ENCODE data around the gene NCOA1.
"Not testable (repeated sequence)": the region's sequence is repeated elsewhere in the genome, so short reads cannot be mapped to it uniquely, and the experiment has no call there.

Gene NCOA1

GRCh38 chr2:24538720-24539119 is 47.7 kb downstream of the NCOA1 start:
- 97 to 100% methylated on average over 1 to 3 of the region's 4 CpGs for WGBS, 2 experiments (ENCODE audit: insufficient coverage in 2 of 2)
- Histone ChIP-seq H3K27ac (ENCODE audit: low read depth, low read length, severe bottlenecking) (no peak overlapping the region), H3K36me3 (ENCODE audit: control insufficient read depth, insufficient read depth, low read length) (no peaks in the 10 kb centered on the region), H3K4me3 (ENCODE audit: extremely low read depth, insufficient read depth, low read length, poor library complexity, severe bottlenecking) (no peak overlapping the region), H3K9me3 (ENCODE audit: control insufficient read depth, low read length) (no peaks in the 10 kb centered on the region), H3K4me1 (ENCODE audit: control insufficient read depth, insufficient read depth, low read length, poor library complexity, severe bottlenecking) (no peaks in the 10 kb centered on the region)

DNA sequence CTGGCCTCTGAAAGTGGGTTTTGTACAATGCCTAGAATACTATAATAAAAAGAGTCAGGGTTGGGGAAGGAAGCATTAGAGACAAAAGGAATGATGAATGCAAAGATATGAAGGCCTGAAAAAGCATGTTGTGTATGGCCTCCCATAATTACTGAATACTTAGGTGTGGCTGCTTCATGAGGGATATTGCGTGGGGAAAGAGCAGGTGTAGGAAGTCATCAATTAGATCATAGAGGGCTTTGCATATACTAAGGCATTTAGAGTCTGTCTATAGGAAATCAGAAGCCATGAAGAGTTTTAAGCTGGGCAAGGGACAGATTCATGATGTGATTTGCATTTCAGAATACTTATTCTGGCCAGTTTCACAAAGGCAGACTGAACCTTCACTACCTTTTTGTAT is 48.2 kb downstream of the NCOA1 start:
- no peak overlapping the region for H3K4me3 ChIP-seq (ENCODE audit: extremely low read depth, insufficient read depth, low read length, poor library complexity, severe bottlenecking)
- 88 to 100% methylated on average over 1 of the region's 1 CpG for WGBS, 2 experiments (ENCODE audit: insufficient coverage in 2 of 2)
- no peaks in the 10 kb centered on the region for H3K4me1 ChIP-seq (ENCODE audit: control insufficient read depth, insufficient read depth, low read length, poor library complexity, severe bottlenecking)
- H3K9me3 ChIP-seq (ENCODE audit: control insufficient read depth, low read length): no peaks in the 10 kb centered on the region
- H3K36me3 ChIP-seq (ENCODE audit: control insufficient read depth, insufficient read depth, low read length): no peaks in the 10 kb centered on the region
- no peak overlapping the region for H3K27ac ChIP-seq (ENCODE audit: low read depth, low read length, severe bottlenecking)

GRCh38 chr2:24540011-24540477 is 49.0 kb downstream of the NCOA1 start:
- H3K4me3 ChIP-seq (ENCODE audit: extremely low read depth, insufficient read depth, low read length, poor library complexity, severe bottlenecking): no peak overlapping the region
- WGBS, 2 experiments (ENCODE audit: insufficient coverage in 2 of 2): 82 to 100% methylated on average over 1 to 2 of the region's 2 CpGs
- H3K27ac ChIP-seq (ENCODE audit: low read depth, low read length, severe bottlenecking): no peak overlapping the region
- no peaks in the 10 kb centered on the region for H3K36me3 ChIP-seq (ENCODE audit: control insufficient read depth, insufficient read depth, low read length)
- no peaks in the 10 kb centered on the region for H3K4me1 ChIP-seq (ENCODE audit: control insufficient read depth, insufficient read depth, low read length, poor library complexity, severe bottlenecking)
- H3K9me3 ChIP-seq (ENCODE audit: control insufficient read depth, low read length): no peaks in the 10 kb centered on the region

DNA sequence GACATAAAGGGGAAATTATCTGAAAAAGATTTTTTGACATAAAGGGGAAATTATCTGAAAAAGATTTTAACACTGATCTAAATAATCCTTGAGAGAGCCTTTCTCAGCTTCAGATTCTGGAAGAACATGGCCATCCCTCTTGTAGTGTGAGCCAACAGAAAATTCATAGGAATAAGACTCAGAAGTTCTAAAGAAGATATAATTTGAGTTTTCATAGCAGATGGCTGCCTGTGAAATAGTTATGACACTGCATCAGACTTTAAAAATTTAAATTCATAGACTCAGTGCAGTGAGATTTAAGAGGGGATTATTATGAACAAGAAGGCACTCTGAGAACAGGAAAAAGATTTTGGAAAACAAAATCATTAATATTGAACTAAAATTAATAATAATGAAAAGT is 50.6 kb downstream of the NCOA1 start:
- H3K27ac ChIP-seq (ENCODE audit: low read depth, low read length, severe bottlenecking): no peak overlapping the region
- H3K9me3 ChIP-seq (ENCODE audit: control insufficient read depth, low read length): no peaks in the 10 kb centered on the region
- no peak overlapping the region for H3K4me3 ChIP-seq (ENCODE audit: extremely low read depth, insufficient read depth, low read length, poor library complexity, severe bottlenecking)
- no peaks in the 10 kb centered on the region for H3K4me1 ChIP-seq (ENCODE audit: control insufficient read depth, insufficient read depth, low read length, poor library complexity, severe bottlenecking)
- H3K36me3 ChIP-seq (ENCODE audit: control insufficient read depth, insufficient read depth, low read length): no peaks in the 10 kb centered on the region

- Histone ChIP-seq H3K4me3 (ENCODE audit: extremely low read depth, insufficient read depth, low read length, poor library complexity, severe bottlenecking) (no peak overlapping the region), H3K4me1 (ENCODE audit: control insufficient read depth, insufficient read depth, low read length, poor library complexity, severe bottlenecking) (no peaks in the 10 kb centered on the region), H3K9me3 (ENCODE audit: control insufficient read depth, low read length) (no peaks in the 10 kb centered on the region), H3K36me3 (ENCODE audit: control insufficient read depth, insufficient read depth, low read length) (no peaks in the 10 kb centered on the region), H3K27ac (ENCODE audit: low read depth, low read length, severe bottlenecking) (no peak overlapping the region)
- no CpG with 5 or more reads among the region's 3 CpGs for WGBS, 2 experiments (ENCODE audit: insufficient coverage in 2 of 2)
Observed at GRCh38 chr2:24542269-24542872, 51.3 kb downstream of the NCOA1 start.

- WGBS, 2 experiments (ENCODE audit: insufficient coverage in 2 of 2): 53 to 73% methylated on average over 1 to 2 of the region's 2 CpGs
- Histone ChIP-seq H3K4me1 (ENCODE audit: control insufficient read depth, insufficient read depth, low read length, poor library complexity, severe bottlenecking) (no peaks in the 10 kb centered on the region), H3K9me3 (ENCODE audit: control insufficient read depth, low read length) (no peaks in the 10 kb centered on the region), H3K4me3 (ENCODE audit: extremely low read depth, insufficient read depth, low read length, poor library complexity, severe bottlenecking) (no peak overlapping the region), H3K27ac (ENCODE audit: low read depth, low read length, severe bottlenecking) (no peak overlapping the region), H3K36me3 (ENCODE audit: control insufficient read depth, insufficient read depth, low read length) (no peaks in the 10 kb centered on the region)
Observed at GRCh38 chr2:24543252-24543651, 52.2 kb downstream of the NCOA1 start.

DNA sequence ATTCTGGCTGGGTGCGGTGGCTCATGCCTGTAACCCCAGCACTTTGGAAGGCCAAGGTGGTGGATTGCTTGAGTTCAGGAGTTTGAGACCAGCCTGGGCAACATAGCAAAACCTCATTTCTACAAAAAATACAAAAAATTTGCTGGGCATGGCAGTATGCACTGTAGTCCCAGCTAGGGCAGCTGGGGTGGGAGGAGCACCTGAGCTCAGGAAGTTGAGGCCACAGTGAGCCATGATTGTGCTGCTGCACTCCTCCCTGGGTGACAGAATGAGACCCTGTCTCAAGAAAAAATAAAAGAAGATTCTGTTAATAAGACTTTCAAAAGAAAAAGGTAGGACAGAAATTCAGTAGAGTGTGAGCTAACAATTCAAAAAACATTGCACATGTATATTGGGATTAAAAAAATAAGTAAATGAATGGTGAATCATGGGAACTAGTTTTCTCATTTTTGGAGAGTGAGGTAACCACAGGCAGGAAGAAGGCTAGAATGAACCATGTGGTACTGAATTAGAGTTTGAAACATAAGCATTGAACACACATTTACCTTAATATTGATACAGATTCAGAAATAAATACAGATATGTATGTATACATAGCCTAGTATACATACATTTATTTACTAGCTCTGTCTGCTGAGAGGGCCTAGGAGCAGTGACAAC is 53.5 kb downstream of the NCOA1 start:
- WGBS, 2 experiments (ENCODE audit: insufficient coverage in 2 of 2): 91 to 100% methylated on average over 1 of the region's 1 CpG
- Histone ChIP-seq H3K9me3 (ENCODE audit: control insufficient read depth, low read length) (peaks cover 4% of the 10 kb centered on the region), H3K4me3 (ENCODE audit: extremely low read depth, insufficient read depth, low read length, poor library complexity, severe bottlenecking) (no peak overlapping the region), H3K36me3 (ENCODE audit: control insufficient read depth, insufficient read depth, low read length) (no peaks in the 10 kb centered on the region), H3K4me1 (ENCODE audit: control insufficient read depth, insufficient read depth, low read length, poor library complexity, severe bottlenecking) (no peaks in the 10 kb centered on the region), H3K27ac (ENCODE audit: low read depth, low read length, severe bottlenecking) (no peak overlapping the region)

DNA sequence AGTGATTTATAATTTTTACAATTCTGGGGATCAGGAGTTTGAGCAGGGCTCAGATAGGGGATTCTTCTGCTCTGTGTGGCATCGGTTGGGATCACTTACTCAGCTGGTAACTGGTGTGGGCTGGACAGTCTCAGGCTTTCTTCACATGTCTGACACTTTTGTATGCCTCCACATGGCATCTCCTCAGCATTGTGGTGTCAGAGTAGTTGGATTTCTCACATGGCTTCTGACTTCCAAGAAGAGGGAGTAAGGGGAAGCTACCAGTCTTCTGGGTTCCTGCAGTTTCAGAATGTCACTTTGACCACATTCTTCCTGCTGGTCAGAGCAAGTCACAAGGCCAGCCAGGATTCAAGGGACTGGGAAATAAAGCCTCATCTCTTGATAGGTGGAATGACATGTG is 55.6 kb downstream of the NCOA1 start:
- Histone ChIP-seq H3K4me3 (ENCODE audit: extremely low read depth, insufficient read depth, low read length, poor library complexity, severe bottlenecking) (no peak overlapping the region), H3K4me1 (ENCODE audit: control insufficient read depth, insufficient read depth, low read length, poor library complexity, severe bottlenecking) (no peaks in the 10 kb centered on the region), H3K36me3 (ENCODE audit: control insufficient read depth, insufficient read depth, low read length) (no peaks in the 10 kb centered on the region), H3K27ac (ENCODE audit: low read depth, low read length, severe bottlenecking) (no peak overlapping the region), H3K9me3 (ENCODE audit: control insufficient read depth, low read length) (peaks cover 4% of the 10 kb centered on the region)
- 100% methylated on average over 1 of the region's 1 CpG for WGBS, 2 experiments (ENCODE audit: insufficient coverage in 2 of 2)

- peaks cover 4% of the 10 kb centered on the region for H3K9me3 ChIP-seq (ENCODE audit: control insufficient read depth, low read length)
- no peaks in the 10 kb centered on the region for H3K4me1 ChIP-seq (ENCODE audit: control insufficient read depth, insufficient read depth, low read length, poor library complexity, severe bottlenecking)
- WGBS, 2 experiments (ENCODE audit: insufficient coverage in 2 of 2): 69 to 70% methylated on average over 2 to 3 of the region's 4 CpGs
- H3K27ac ChIP-seq (ENCODE audit: low read depth, low read length, severe bottlenecking): no peak overlapping the region
- H3K36me3 ChIP-seq (ENCODE audit: control insufficient read depth, insufficient read depth, low read length): no peaks in the 10 kb centered on the region
- H3K4me3 ChIP-seq (ENCODE audit: extremely low read depth, insufficient read depth, low read length, poor library complexity, severe bottlenecking): no peak overlapping the region
Observed at GRCh38 chr2:24548058-24548457, 57.0 kb downstream of the NCOA1 start.

GRCh38 chr2:24550301-24550700 is 59.2 kb downstream of the NCOA1 start:
- H3K36me3 ChIP-seq (ENCODE audit: control insufficient read depth, insufficient read depth, low read length); H3K27ac ChIP-seq (ENCODE audit: low read depth, low read length, severe bottlenecking); H3K4me1 ChIP-seq (ENCODE audit: control insufficient read depth, insufficient read depth, low read length, poor library complexity, severe bottlenecking); H3K9me3 ChIP-seq (ENCODE audit: control insufficient read depth, low read length); H3K4me3 ChIP-seq (ENCODE audit: extremely low read depth, insufficient read depth, low read length, poor library complexity, severe bottlenecking): not testable (repeated sequence)
- 100% methylated on average over 1 of the region's 2 CpGs; no CpG with 5 or more reads in 1 of the 2 experiments for WGBS, 2 experiments (ENCODE audit: insufficient coverage in 2 of 2)

DNA sequence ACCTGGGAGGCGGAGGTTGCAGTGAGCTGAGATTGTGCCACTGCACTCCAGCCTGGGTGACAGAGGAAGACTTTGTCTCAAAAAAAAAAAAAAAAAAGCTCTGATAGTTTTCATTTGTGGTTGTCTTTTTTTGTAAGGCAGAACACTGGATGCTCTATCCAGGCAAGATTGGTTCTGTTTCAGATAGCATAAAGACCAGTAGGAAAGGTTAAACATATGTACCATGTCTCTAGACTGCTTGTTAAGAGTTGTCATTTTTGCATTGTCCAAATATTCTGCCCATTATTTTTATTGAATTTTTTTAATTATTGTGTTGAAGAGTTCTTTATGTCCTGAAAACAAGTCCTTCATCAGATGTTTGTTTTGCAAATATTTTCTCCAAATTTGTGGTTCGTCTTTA is 60.0 kb downstream of the NCOA1 start:
- Histone ChIP-seq H3K4me1 (ENCODE audit: control insufficient read depth, insufficient read depth, low read length, poor library complexity, severe bottlenecking) (no peaks in the 10 kb centered on the region), H3K4me3 (ENCODE audit: extremely low read depth, insufficient read depth, low read length, poor library complexity, severe bottlenecking) (no peak overlapping the region), H3K27ac (ENCODE audit: low read depth, low read length, severe bottlenecking) (no peak overlapping the region), H3K36me3 (ENCODE audit: control insufficient read depth, insufficient read depth, low read length) (peaks cover 5% of the 10 kb centered on the region), H3K9me3 (ENCODE audit: control insufficient read depth, low read length) (peaks cover 4% of the 10 kb centered on the region)
- 100% methylated on average over 1 of the region's 2 CpGs; no CpG with 5 or more reads in 1 of the 2 experiments for WGBS, 2 experiments (ENCODE audit: insufficient coverage in 2 of 2)
